T follicular helper cell (primary cell): ENCODE results near the gene CDC34.

ENCODE experiments used
- DNase-seq: peaks from one replicate; pipeline ENCODE4 v3.0.0-alpha.2; 2020; ENCODE audit warnings: low read depth

CDC34 gene

DNA sequence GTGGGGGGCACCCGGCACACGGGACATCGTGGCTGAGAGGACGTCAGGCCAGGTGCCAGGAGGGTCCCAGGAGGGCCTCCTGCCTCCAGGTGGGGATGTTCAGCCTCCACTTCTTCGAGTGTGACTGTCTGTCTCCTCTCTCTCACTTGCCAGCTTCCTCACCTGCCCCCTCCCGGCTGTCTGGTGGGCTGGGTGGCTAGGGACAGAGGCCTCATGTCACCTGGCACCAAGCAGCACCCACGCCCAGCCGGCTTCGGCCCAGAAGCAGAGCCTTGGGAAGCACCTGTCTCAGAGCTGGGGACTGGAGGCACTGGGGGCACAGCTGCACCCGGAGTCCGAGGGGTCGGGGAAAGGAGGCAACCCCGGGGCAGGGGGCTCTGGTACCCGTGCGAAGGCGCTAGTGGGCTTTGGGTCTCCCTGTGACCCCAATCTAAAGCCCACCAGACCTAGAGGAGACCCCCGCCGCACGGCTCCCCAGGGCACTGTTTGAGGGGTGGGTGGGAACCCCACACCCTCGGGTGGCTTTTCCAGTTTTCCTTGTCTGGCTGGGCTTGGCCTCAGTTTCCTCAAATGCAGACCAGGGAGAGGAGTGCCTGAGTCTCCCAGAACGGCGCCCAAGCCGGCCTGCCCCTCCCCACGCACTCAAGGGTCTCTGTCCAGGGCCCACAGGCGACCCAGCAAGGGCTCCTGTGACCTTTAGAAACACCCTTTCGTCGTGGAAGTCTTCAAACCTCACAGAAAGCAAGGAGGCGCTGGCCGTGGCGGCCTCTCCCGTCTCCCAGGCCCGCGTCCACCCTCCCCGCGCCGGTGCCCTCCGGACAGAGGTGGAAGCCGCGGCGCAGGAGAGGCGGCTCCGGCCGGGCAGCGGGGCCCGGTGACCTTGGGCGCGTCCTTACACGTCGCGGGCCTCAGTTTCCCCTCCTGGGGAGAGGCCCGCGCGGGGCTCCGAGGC, 57.5 kb downstream of the CDC34 start:
- DNase-seq, result no peak

DNA sequence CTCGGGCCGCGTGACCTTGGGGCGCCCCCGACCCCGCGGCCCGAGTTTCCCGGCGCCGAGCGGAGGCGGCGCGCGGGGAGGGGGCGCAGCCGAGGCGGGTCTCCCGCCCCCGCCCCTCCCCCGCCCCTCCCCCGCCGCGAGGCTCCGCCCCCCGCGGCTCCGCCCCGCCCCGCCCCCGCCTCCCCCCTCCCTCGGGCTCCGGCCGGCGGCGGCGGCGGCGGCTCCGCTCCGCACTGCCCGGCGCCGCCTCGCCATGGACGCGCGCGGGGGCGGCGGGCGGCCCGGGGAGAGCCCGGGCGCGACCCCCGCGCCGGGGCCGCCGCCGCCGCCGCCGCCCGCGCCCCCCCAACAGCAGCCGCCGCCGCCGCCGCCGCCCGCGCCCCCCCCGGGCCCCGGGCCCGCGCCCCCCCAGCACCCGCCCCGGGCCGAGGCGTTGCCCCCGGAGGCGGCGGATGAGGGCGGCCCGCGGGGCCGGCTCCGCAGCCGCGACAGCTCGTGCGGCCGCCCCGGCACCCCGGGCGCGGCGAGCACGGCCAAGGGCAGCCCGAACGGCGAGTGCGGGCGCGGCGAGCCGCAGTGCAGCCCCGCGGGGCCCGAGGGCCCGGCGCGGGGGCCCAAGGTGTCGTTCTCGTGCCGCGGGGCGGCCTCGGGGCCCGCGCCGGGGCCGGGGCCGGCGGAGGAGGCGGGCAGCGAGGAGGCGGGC, 58.3 kb downstream of the CDC34 start, which contains the start of gene HCN2:
HCN2 (plus strand) TSS at position 189 of the 703 bp plus-strand sequence; CDS start at position 254, 65 bp downstream.
- no peak for DNase-seq

DNA sequence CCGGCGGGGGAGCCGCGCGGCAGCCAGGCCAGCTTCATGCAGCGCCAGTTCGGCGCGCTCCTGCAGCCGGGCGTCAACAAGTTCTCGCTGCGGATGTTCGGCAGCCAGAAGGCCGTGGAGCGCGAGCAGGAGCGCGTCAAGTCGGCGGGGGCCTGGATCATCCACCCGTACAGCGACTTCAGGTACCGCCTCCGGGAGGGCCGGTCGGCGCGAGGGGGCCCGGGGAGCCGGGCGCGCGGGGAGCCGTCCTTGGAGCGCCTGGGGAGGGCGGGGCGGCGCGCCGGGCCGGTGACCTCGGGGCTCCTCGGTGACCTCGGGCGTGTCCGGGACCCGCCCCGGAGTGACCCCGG, 58.8 kb downstream of the CDC34 start:
- no peak for DNase-seq

DNA sequence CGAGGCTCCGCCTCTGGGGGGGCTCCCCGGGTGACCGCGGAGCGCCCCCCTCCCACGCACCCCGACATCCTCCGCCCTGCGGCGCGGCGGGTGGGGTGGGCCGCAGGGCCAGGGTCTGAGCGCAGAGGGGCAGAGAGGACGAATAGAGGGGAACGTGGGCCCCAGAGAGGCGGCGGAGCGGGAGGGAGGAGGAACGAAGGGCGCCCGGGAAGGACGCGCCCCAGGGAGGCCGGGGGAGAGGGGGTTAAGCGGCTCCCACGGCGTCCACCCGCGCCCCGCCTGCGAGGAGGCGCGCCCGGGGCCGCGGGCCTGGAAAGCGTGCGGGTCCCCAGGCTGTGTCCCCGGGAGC, 59.2 kb downstream of the CDC34 start:
- no peak for DNase-seq

DNA sequence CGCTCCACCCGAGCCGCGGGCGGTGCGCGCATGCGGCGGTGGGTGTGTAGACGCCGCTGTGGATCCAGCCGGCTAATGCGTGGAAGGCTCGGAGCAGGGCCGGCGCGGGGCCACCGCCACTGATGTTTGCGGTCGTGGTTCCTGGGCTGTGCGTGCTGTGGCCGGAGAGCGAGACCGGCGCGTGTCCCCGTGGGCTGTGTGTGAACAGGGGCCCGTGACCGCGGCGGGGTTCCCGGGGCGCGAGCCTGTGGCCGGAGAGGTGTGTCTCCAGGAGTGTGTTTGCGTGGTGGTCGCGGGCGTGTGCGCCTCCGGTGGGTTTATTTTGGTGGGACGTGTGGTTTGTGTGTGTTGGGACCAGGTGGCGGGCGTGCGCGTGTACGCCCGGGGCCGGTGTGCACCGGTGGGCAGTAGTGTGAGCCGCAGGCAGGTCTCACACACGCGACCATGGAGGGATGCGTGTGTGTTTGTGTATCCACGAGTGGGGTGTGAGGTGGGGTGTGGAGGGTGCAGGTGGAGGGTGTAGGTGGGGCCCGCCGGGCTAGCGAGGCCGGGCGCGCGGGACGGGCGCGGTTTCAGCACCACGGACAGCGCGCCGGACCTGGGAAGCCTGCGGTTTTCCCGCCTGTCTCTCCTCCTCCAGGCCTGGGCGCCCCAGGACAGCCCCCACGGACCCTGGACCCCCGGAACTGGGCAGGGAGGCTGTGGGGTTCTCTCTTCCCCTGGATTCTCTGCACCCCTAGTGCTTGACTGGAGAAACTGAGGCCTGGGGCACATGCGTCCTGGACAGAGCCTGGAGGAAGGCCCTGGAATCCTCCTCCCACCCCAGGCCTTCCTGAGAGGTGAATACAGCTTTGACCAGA, 59.8 kb downstream of the CDC34 start:
- DNase-seq, result no peak
